ENCODE measurements around the gene HK1.

GRCh38 chr10:69292459-69292858, 14.2 kb downstream of the HK1 start:
- no peak for TF ChIP-seq CTCF (IDR thresholded peaks at IDR 0.05)
- no peak for TF ChIP-seq POLR2A (IDR thresholded peaks at IDR 0.05)
